Measurements from ENCODE around the gene NUDT9.
"Not testable (repeated sequence)": the region's sequence is repeated elsewhere in the genome, so short reads cannot be mapped to it uniquely, and the experiment has no call there.

The NUDT9 gene

DNA sequence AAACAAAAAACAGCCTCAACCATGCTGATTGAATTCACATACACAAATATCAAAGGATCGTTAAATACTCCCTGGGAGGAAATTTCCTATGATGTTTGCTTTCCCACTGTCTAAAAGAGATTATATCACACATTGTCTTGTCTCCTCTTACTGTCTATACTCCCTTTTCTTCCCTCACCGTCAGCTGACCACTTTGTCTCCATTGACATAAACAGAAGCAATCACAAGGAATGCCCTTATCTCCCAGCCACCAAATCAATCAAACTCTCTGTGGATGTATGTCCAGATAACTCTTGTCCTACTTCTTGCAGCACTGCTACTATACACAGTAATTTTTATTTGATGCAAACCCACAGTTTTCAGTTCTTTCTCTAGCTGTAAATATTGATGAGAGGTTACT is 12.2 kb upstream of the NUDT9 start:
- no peak for DNase-seq

GRCh38 chr4:87410679-87411078 is 11.7 kb upstream of the NUDT9 start:
- DNase-seq: no peak

GRCh38 chr4:87414816-87415215 is 7.6 kb upstream of the NUDT9 start:
- DNase-seq: no peak

- DNase-seq: no peak
Measured at GRCh38 chr4:87416965-87417364, 5.4 kb upstream of the NUDT9 start.

GRCh38 chr4:87418410-87418809 is 4.0 kb upstream of the NUDT9 start:
- DNase-seq: not testable (repeated sequence)

- no peak for DNase-seq
Measured at GRCh38 chr4:87419578-87420249, 2.7 kb upstream of the NUDT9 start.

- DNase-seq: no peak
Measured at GRCh38 chr4:87420276-87420830, 2.0 kb upstream of the NUDT9 start.

DNA sequence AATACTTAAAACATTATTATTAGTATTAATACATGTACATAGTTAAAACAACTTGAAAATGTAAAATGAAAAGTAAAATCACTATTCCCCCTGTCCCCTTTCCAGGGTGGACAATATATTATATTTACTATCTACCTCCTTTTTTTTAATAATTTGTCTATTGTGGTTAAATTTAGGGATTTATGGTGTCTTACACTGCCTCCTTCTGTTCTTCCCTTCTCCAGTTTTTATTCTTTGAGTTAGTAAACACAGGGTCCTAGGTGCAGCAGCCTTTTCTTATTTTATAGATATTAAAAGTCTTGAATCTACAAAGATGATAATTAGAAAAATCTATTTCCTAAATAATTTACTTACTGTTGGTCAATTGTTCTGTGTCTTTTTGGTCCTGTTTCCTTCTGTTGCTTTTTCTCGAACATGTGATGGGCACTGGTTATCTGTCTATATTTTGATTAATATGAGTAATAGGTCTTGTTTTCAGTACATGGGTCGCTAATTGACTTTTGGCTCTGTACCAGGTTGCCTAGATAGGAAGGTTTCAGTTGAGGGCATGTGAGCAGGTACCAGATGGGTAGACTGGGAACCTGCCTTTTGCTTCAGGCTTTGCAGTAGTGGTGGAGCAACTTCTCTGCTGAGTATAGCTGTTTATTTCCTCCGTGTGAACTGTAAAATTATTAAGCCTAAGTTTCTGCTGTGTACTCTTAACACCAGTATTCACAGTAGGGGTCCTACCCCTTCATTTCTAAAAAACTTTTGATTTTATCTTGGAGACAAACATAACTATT is 1.1 kb downstream of the NUDT9 start:
- DNase-seq: no peak

DNA sequence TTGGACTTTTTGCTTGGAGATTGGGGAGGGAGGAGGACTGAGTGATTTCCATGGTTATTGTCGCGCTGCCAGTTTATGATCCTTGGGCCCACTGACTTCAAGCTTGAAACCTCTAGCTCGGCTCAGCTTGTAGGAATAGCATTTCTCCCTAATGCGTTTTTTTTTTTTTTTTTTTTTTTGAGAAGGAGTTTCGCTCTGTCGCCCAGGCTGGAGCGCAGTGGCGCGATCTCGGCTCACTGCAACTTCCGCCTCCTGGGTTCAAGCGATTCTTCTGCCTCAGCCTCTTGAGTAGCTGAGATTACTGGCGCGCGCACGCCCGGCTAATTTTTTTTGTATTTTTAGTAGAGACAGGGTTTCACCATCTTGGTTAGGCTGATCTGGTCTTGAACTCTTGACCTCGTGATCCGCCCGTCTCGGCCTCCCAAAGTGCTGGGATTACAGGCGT is 1.7 kb downstream of the NUDT9 start:
- not testable (repeated sequence) for DNase-seq

DNA sequence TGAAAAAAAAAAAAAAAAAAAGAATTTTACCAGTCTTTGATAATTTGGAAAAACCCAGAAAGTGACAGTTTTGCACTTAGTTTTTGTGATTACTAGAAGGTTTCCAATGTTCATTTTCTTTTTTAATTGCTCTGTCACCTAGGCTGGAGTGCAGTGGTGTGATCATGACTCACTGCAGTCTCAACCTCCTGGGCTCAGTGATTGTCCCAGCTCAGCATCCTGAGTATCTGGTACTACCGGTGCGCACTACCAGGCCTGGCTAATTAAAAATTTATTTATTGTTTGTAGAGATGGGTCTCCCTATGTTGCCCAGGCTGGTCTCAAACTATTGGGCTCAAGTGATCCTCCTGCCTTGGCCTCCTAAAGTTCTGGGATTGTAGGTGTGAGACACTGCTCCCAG is 3.3 kb downstream of the NUDT9 start:
- DNase-seq: no peak

- no peak for DNase-seq
Measured at GRCh38 chr4:87426865-87427517, 4.6 kb downstream of the NUDT9 start.

DNA sequence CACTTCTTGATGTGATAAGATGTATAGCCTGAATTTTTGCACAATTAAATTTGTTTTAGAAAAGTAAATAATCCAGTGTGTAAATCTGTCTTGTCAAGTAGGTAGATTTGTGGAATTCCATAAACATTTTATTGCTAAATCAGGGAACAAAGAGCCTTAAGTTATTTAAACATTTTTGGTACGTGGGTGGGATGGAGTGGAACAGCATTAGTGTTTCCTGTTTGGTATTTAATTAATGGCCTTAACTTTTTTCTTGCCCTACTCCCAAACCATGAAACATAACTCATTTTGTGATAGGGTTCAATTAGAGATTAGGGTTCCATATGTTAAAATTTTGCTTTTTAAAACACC is 5.1 kb downstream of the NUDT9 start:
- no peak for DNase-seq

DNA sequence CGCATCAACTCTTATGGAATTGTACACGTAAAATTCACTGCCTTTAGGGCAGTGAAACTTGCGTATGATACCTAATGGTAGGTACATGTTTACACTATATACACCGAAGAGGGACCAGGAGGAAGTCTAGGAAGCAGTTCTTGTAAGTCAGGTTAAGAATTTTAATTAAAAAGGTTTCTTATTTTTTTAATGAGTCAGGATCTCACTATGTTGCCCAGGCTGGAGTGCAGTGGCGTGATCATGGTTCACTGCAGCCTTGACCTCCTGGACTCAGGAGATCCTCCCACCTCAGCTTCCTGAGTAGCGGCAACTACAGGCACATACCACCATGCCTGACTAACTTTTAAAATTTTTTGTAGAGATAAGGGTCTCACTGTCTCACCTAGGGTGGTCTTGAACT is 6.6 kb downstream of the NUDT9 start:
- DNase-seq: no peak

DNA sequence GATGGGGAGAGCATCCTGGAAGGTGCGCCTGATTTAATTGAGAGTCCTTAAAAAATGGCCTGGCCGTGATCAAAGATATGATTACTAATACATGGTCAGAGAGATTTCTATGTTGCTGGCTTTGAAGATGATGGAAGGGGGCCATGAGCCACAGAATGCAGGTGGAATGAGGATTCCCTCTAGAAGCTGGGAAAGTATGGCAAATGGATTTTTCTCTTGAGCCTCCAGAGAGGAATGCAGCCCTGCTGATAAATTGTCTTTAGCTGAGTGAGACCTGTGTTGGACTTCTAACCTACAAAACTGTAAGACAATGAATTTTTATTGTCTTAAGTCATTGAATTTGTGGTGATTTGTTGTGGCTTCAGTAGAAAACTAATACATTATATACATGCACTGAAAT is 7.7 kb downstream of the NUDT9 start:
- no peak for DNase-seq

DNA sequence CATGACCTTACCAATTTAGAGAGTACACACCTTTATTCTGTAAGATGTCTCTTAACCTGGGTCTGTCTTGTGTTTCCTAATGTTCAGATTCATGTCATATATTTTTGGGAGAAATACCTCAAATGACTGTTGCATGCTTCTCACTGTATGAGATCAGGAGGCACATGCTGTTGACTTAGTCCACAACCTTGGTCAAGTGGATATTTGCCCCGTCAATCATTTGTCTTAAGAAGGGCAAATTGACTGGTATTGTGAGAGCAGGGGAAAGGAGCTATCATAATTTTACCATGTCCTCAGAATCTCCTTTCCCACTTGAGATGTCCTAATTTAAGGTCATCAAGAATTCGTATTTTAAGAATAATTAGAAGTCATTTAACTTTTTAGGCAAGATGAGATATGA is 11.0 kb downstream of the NUDT9 start:
- DNase-seq: no peak

- DNase-seq: no peak
Measured at GRCh38 chr4:87442889-87443288, 20.5 kb downstream of the NUDT9 start.

DNA sequence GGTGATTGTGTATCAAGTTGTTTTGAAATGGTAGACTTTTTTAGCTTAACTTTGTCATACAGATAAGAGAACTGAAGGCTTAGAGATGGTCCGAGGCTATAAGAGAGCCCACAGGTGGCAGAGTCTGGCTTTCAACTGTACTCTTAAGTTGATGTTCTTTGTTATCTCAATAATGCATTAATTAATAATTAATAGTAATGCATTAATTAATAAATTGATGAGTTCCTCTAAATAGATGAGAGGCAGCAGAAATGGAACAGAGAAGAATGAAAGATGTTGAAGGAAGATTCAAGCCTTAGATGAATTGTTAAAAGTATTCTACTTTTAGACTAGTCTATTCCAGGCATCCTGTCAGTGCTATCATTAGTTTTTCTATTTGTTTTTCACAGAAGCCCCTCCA is 22.4 kb downstream of the NUDT9 start:
- DNase-seq: no peak

DNA sequence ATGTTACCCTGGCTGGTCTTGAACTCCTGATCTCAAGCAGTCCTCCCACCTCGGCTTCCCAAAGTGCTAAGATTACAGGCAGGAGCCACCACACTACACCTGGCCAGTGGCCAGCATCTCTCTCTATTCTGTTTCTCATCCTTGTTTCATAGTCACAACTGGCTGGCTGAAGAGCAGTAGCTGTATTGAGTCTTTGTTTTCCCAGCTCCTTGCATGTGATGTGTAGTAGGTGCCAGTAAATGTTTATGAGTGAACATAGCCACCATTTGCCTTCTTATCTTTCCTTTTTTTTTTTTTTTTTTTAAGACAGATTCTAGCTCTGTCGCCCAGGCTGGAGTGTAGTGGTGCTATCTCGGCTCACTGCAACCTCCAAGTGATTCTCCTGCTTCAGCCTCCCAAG is 23.6 kb downstream of the NUDT9 start:
- DNase-seq: no peak

DNA sequence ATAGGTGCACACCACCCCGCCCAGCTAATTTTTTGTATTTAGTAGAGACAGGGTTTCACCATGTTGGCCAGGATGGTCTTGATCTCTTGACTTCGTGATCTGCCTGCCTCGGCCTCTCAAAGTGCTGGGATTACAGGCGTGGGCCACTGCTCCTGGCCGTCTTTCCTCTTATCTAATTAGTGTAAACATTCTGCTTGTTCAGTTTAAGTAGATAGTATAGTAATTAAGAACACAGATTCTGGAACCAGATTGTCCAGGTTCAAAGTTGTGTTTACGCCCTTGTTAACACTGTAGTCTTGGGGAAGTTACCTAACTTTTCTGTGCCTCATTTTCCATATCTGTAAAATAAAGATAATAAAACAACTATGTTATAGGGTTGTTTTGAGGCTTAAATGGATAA is 24.0 kb downstream of the NUDT9 start:
- not testable (repeated sequence) for DNase-seq

GRCh38 chr4:87451537-87451936 is 29.2 kb downstream of the NUDT9 start:
- no peak for DNase-seq

GRCh38 chr4:87458913-87459312 is 36.5 kb downstream of the NUDT9 start:
- no peak for DNase-seq

- no peak for DNase-seq
Measured at GRCh38 chr4:87461281-87461700, 38.9 kb downstream of the NUDT9 start.

GRCh38 chr4:87462102-87462501 is 39.7 kb downstream of the NUDT9 start:
- no peak for DNase-seq

Data from activated naive CD4-positive, alpha-beta T cell treated with Interleukin-2 at 50 U/mL for 16 hours (primary cell).